Endothelial cell of umbilical vein (primary cell): ENCODE data around the gene ACE. TPM values are rescaled to one million over a fixed set of nuclear protein-coding genes. Genes with fewer than 3 reads are reported as not detected.

Source experiments
- BruUV-seq: library from RNA; stranded (reverse); fragments of 400-500 nt; replicated peaks from 2 replicates; lab custom pipeline; 2021; lab: Mats Ljungman, UMichigan
- CTCF ChIA-PET: fragments of 300-600, 350-600 bp; sonication (Branson Sonifier 250); formaldehyde crosslinking; loops from one replicate; lab custom pipeline; 2021; ENCODE audit warnings: antibody characterized with exemption, inconsistent platforms; lab: Charles Lee
- POLR2A ChIA-PET: fragments of 300-600, 350-600 bp; sonication (Branson Sonifier 250); formaldehyde crosslinking; loops from one replicate; lab custom pipeline; 2021; ENCODE audit warnings: antibody characterized with exemption, inconsistent platforms; lab: Charles Lee
- DNase-seq: peaks from one replicate; pipeline ENCODE4 v3.0.0-alpha.2; 2011; ENCODE audit warnings: low read depth, low spot score
- FAIRE-seq: peaks from 2 replicates; lab custom pipeline; 2011; peaks lifted over from hg19 to GRCh38; lab: Jason Lieb, UNC
- H2AFZ ChIP-seq: 2 replicates; pipeline ENCODE4 v1.6.0; 2012; ENCODE audit warnings: low read depth, low read length, control low read depth, inconsistent platforms
- H3K27ac ChIP-seq: 2 replicates; pipeline ENCODE4 v1.5.1; 2011; ENCODE audit warnings: low read depth, mild to moderate bottlenecking, control low read depth, low read length, moderate library complexity; ENCODE audit not compliant: insufficient read depth
- H3K27me3 ChIP-seq, 2 experiments: 2 replicates each; pipeline versions ENCODE4 v1.6.0 to v1.6.1; 2011; ENCODE audit warnings: low read length in 2 of 2, mixed read lengths in 1 of 2; ENCODE audit not compliant: control insufficient read depth in 2 of 2, insufficient read depth in 2 of 2
- H3K36me3 ChIP-seq, 2 experiments: 2 replicates in 1 of 2; 3 replicates in 1 of 2; pipeline ENCODE4 v1.5.1; 2011; ENCODE audit warnings: low read length in 2 of 2, mild to moderate bottlenecking in 1 of 2, moderate library complexity in 1 of 2; ENCODE audit not compliant: control insufficient read depth in 2 of 2, insufficient read depth in 2 of 2; ENCODE audit errors: extremely low read depth in 1 of 2
- H3K4me1 ChIP-seq: 3 replicates; pipeline ENCODE4 v1.5.1; 2011; ENCODE audit warnings: mild to moderate bottlenecking, low read length; ENCODE audit not compliant: control insufficient read depth, insufficient read depth; ENCODE audit errors: extremely low read depth
- H3K4me2 ChIP-seq: 2 replicates; pipeline ENCODE4 v1.6.1; 2011; ENCODE audit warnings: low read length, control low read depth, mixed read lengths; ENCODE audit not compliant: insufficient read depth
- H3K4me3 ChIP-seq, 3 experiments: fragments of 200-600 bp in 1 of 3; sonication (generic), shearing (Covaris generic) in 1 of 3; replicated peaks in 1 of 3; 2 replicates each; pipeline ENCODE4 v1.5.1; 2011 to 2016; ENCODE audit warnings: control low read depth in 3 of 3, low read length in 3 of 3, mild to moderate bottlenecking in 2 of 3, inconsistent platforms in 1 of 3, low read depth in 1 of 3, moderate library complexity in 1 of 3; ENCODE audit not compliant: insufficient read depth in 1 of 3
- H3K79me2 ChIP-seq: 2 replicates; pipeline ENCODE4 v1.6.0; 2012; ENCODE audit warnings: low read length, inconsistent platforms; ENCODE audit not compliant: control insufficient read depth, insufficient read depth
- H3K9ac ChIP-seq: replicated peaks from 2 replicates; pipeline ENCODE3; 2011; ENCODE audit warnings: low read length, control low read depth; ENCODE audit not compliant: insufficient read depth; ENCODE audit errors: extremely low read depth
- H3K9me1 ChIP-seq: replicated peaks from 3 replicates; pipeline ENCODE4 v1.6.0; 2011; ENCODE audit warnings: mild to moderate bottlenecking, low read length; ENCODE audit not compliant: control insufficient read depth, insufficient read depth; ENCODE audit errors: extremely low read depth
- H3K9me3 ChIP-seq: replicated peaks from 2 replicates; pipeline ENCODE4 v1.5.1; 2012; ENCODE audit warnings: low read length, inconsistent platforms; ENCODE audit not compliant: control insufficient read depth, insufficient read depth
- H4K20me1 ChIP-seq: replicated peaks from 2 replicates; pipeline ENCODE3; 2011; ENCODE audit warnings: mild to moderate bottlenecking, low read length; ENCODE audit not compliant: control insufficient read depth, insufficient read depth; ENCODE audit errors: extremely low read depth
- FOS ChIP-seq: IDR thresholded peaks from 2 replicates; pipeline ENCODE4 v1.6.1; 2011; ENCODE audit warnings: mild to moderate bottlenecking, low read length, moderate library complexity, borderline replicate concordance; ENCODE audit not compliant: insufficient read depth
- dilution Hi-C: fragments of 300-500 bp; cut with MboI; formaldehyde crosslinking; loops from one replicate; pipeline ENCODE4 v1.15.0; 2019; ENCODE audit warnings: low sequenced_read_pairs; ENCODE audit not compliant: extremely low pct_ligation_motif_present
- intact Hi-C: fragments of 100-400 bp; cut with micrococcal nuclease; formaldehyde crosslinking; loops from one replicate; pipeline ENCODE4 v1.10.0; 2022
- polyA plus RNA-seq, 4 experiments: library from polyadenylated mRNA; depleted of rRNA in 3 of 4; stranded (reverse) in 3 of 4; unstranded in 1 of 4; fragments of >200 nt; gene quantifications; 2 replicates each; pipeline versions ENCODE4 v1.2.1 to v1.2.3, GENCODE V29; 2011 to 2012; ENCODE audit warnings: missing spikeins in 1 of 4
- total RNA-seq: library from RNA; stranded (reverse); gene quantifications from 2 replicates; pipeline ENCODE4 v1.2.3, GENCODE V29; 2021
- TF ChIP-seq, protein P1 (sequence below), 2 donors: IDR thresholded peaks; 1 replicate in 1 of 2; 2 replicates in 1 of 2; pipeline ENCODE4 v1.5.1; 2011; ENCODE audit warnings: low read length in 2 of 2, mild to moderate bottlenecking in 2 of 2, moderate library complexity in 2 of 2, control low read depth in 1 of 2, inconsistent platforms in 1 of 2, low read depth in 1 of 2; ENCODE audit not compliant: insufficient read depth in 1 of 2; ENCODE audit errors: extremely low read depth in 1 of 2

ACE gene
- total and polyA plus RNA-seq, 2 donors (not counting 3 experiments of a cell fraction or from before 2014, with no cell fraction given): 63.4 to 207 TPM

DNA sequence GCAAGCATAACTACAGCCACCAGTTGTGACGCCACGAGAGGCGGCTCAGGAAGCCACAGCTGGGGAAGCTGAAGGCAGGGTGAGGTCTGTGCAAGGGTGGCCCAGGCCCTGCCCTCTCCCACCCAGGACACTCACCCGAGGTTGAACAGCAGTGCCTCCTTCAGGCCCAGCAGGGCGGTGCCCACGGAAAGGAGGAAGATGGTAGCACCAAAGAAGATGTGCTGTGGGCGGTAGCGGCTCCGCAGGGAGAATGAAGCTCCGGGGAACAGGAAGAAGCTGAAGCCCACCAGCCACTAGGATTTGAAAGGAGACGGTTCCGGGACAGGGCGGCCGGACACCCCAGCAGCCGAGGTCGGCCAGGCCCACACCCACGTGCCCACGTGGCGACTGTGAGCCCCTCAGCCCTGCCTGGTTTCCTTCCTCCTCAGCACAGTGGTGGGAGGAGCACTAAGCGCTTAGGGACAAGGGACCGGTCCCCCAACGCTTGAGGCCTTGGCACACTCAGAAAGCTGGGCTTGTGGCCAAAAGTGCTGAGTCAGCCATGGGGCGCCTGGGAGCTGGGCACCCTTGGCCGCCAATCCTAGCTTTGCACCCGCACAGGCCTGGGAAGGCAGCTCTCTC lies 41.8 kb upstream of the ACE start:
- Histone ChIP-seq H4K20me1 (no peaks in the 10 kb centered on the region), H3K4me1 (peaks cover 35% of the 10 kb centered on the region), H2AFZ (no peak overlapping the region), H3K79me2 (no peaks in the 10 kb centered on the region), H3K4me3 (no peak overlapping the region), H3K9me3 (no peaks in the 10 kb centered on the region), H3K4me2 (no peak overlapping the region), H3K36me3 (peaks cover 0 to 4% of the 10 kb centered on the region in 2 experiments), H3K9me1 (no peaks in the 10 kb centered on the region), H3K9ac (no peak overlapping the region), H3K27ac (no peak overlapping the region), H3K27me3 (no peaks in the 10 kb centered on the region)
- POLR2A ChIA-PET: interaction anchor here (0.8 kb wide), 1 partner anchor 43 kb away, joined by 3 read pairs; no protein-coding TSS in a partner anchor
- CTCF ChIA-PET: interaction anchor here (0.9 to 15.0 kb wide), 10 partner anchors 9 to 352 kb away, joined by 3 to 540 read pairs (median 8); partner anchors contain the start of genes ACE, CYB561 and KCNH6
- TF ChIP-seq FOS: no peak
- TF ChIP-seq, protein P1, sequence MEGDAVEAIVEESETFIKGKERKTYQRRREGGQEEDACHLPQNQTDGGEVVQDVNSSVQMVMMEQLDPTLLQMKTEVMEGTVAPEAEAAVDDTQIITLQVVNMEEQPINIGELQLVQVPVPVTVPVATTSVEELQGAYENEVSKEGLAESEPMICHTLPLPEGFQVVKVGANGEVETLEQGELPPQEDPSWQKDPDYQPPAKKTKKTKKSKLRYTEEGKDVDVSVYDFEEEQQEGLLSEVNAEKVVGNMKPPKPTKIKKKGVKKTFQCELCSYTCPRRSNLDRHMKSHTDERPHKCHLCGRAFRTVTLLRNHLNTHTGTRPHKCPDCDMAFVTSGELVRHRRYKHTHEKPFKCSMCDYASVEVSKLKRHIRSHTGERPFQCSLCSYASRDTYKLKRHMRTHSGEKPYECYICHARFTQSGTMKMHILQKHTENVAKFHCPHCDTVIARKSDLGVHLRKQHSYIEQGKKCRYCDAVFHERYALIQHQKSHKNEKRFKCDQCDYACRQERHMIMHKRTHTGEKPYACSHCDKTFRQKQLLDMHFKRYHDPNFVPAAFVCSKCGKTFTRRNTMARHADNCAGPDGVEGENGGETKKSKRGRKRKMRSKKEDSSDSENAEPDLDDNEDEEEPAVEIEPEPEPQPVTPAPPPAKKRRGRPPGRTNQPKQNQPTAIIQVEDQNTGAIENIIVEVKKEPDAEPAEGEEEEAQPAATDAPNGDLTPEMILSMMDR (IDR thresholded peaks at IDR 0.05; ENCODE audit: extremely low read depth in 1 of 2, insufficient read depth in 1 of 2, low read depth in 1 of 2, low read length in 2 of 2): peak; percentile 23 to 27
- intact Hi-C loops: no loop called here
- dilution Hi-C loops: no loop called here
- no TSS peak for BruUV-seq
- peak; percentile 39 for DNase-seq
- FAIRE-seq: peak; percentile 72
